ENCODE data around the gene PSMD14.

DNA sequence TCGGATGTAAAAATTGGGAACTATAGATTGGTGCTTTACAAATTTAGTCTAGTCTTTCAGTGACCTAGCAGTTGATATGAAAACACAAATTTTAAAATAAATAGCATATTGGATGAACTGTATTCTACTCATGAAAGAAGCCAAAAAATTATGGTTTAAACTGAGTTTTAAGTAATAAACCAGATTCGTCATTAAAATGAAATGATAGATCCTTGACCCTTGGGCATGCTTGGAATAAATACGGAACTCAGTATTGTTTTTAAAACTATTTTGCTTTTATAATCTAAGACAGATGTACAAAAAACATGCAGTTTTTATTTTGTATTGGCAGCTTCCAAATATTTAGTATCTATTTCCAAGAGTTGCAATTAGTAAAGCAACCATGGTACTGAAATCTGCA, 73.3 kb downstream of the PSMD14 start:
- TF ChIP-seq, protein P1, sequence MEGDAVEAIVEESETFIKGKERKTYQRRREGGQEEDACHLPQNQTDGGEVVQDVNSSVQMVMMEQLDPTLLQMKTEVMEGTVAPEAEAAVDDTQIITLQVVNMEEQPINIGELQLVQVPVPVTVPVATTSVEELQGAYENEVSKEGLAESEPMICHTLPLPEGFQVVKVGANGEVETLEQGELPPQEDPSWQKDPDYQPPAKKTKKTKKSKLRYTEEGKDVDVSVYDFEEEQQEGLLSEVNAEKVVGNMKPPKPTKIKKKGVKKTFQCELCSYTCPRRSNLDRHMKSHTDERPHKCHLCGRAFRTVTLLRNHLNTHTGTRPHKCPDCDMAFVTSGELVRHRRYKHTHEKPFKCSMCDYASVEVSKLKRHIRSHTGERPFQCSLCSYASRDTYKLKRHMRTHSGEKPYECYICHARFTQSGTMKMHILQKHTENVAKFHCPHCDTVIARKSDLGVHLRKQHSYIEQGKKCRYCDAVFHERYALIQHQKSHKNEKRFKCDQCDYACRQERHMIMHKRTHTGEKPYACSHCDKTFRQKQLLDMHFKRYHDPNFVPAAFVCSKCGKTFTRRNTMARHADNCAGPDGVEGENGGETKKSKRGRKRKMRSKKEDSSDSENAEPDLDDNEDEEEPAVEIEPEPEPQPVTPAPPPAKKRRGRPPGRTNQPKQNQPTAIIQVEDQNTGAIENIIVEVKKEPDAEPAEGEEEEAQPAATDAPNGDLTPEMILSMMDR (conservative IDR thresholded peaks at IDR 0.05; ENCODE audit: low read depth, low read length) = no peak
- no peak for TF ChIP-seq EZH2 (IDR thresholded peaks at IDR 0.05; ENCODE audit: borderline replicate concordance, low read depth, low read length, poor library complexity, severe bottlenecking)
